ENCODE data around the gene ATG10. TPM values are rescaled to one million over a fixed set of nuclear protein-coding genes. Genes with fewer than 3 reads are reported as not detected.

Gene ATG10
- 10 to 100 TPM in 1 of 2 donors, 1 to 10 TPM in 1; 7.1 to 10.3 TPM for total RNA-seq
- 10 to 100 TPM in 1 of 2 donors, 1 to 10 TPM in 1; 3.9 to 12.8 TPM for polyA plus RNA-seq
- long read RNA-seq, donor 1, transcript ATG10-201 (8 exons, 3,033 nt) = major isoform, 8 of 27 reads
- long read RNA-seq, donor 1, transcript ATG10-203 (9 exons, 1,795 nt) = minor isoform, 7 of 27 reads
- long read RNA-seq, donor 1, partial matches to known transcripts = 2 of 27 reads
- long read RNA-seq, donor 1, other reads (novel, unspliced or antisense) = 9 of 27 reads
- long read RNA-seq, donor 2, partial matches to known transcripts = 0 of 24 reads
- long read RNA-seq, donor 2, other reads (novel, unspliced or antisense) = 21 of 24 reads

DNA sequence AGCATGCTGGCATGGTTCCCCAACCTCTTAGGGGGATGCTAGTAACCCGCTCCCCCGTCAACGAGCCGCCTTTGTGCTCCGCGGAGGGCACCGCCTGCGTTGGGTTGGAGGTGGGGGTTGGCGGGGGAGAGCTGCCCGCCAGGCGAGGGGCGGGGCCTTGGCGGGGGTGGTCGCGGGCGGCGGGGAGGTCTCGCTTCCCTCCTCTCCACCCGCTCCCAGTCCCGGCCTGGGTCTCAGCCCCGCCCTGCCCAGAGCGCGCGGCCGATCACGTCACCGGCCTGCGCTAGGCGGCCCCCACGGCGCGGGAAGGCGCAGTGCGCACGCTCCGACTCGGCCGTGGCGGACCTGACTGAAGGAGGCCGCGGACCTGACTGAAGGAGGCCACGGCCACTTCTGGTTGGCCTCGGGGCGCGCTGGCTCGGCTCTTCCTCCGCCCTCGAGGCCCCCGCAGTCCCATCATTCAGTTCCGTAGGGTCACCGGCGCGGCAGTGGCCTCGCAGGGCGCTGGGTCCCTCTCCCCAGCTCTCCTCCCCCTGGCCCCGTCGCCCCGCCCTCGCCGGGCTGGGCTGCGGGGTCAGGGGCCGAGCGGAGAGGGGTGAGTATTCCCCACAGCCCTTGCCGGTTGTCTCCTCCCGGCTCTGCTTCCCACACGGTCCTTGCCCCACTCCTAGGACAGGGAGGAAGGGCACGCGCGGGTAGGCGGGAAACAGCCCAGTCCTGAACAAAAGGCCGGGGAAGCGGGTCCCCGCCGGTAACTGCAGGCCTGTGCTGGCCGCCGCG, at the start of gene ATG10:
TSS of gene ATG10 (plus strand) at position 312 of the 780 bp plus-strand sequence. CDS start 15,548 bp downstream, outside the sequence.
- Histone ChIP-seq H3K4me1 (ENCODE audit: control insufficient read depth in 1 of 2, insufficient read depth in 2 of 2, low read length in 2 of 2) (no peaks in the 10 kb centered on the region), H3K9me3 (ENCODE audit: control insufficient read depth, low read length) (no peaks in the 10 kb centered on the region), H3K27ac (ENCODE audit: low read depth in 1 of 2, low read length in 2 of 2) (peak within 1 kb of the TSS; percentile 65 to 95), H3K4me3 (ENCODE audit: low read length in 2 of 2) (peak within 1 kb of the TSS; percentile 96 to 97), H3K27me3 (ENCODE audit: control insufficient read depth in 1 of 2, insufficient read depth in 2 of 2, low read length in 1 of 2) (no peaks in the 10 kb centered on the region), H3K36me3 (ENCODE audit: control insufficient read depth in 1 of 2, insufficient read depth in 2 of 2, low read length in 1 of 2) (peaks cover 0 to 1% of the 10 kb centered on the region in 2 donors)
- WGBS, 2 donors = 1% methylated on average over 41 to 77 of the region's 77 CpGs
- intact Hi-C loops (cut with DNase I) = loop anchor here (2.0 to 10.0 kb wide), 6 partner anchors 115 to 457 kb away; partner anchors contain the start of gene SSBP2 (in 2 of the 2)
- peak; percentile 100 for ATAC-seq (ENCODE audit: low FRiP score)
- peak; percentile 95 to 97 for DNase-seq

GRCh38 chr5:81922854-81923279, 49.0 kb upstream of the ATG10 start:
- no peaks in the 10 kb centered on the region for H3K27me3 ChIP-seq (ENCODE audit: control insufficient read depth in 1 of 2, insufficient read depth in 2 of 2, low read length in 1 of 2)
- no peaks in the 10 kb centered on the region for H3K36me3 ChIP-seq (ENCODE audit: control insufficient read depth in 1 of 2, insufficient read depth in 2 of 2, low read length in 1 of 2)
- H3K27ac ChIP-seq (ENCODE audit: low read depth in 1 of 2, low read length in 2 of 2) = no peak overlapping the region
- 70 to 73% methylated on average over 4 of the region's 4 CpGs for WGBS, 2 donors
- DNase-seq (no peak), ATAC-seq (ENCODE audit: low FRiP score) (no peak)
- H3K4me1 ChIP-seq (ENCODE audit: control insufficient read depth in 1 of 2, insufficient read depth in 2 of 2, low read length in 2 of 2) = no peaks in the 10 kb centered on the region
- no peaks in the 10 kb centered on the region for H3K9me3 ChIP-seq (ENCODE audit: control insufficient read depth, low read length)
- intact Hi-C loops (cut with DNase I) = no loop called here
- no peak overlapping the region for H3K4me3 ChIP-seq (ENCODE audit: low read length in 2 of 2)

- Histone ChIP-seq H3K36me3 (ENCODE audit: control insufficient read depth in 1 of 2, insufficient read depth in 2 of 2, low read length in 1 of 2) (no peaks in the 10 kb centered on the region), H3K27ac (ENCODE audit: low read depth in 1 of 2, low read length in 2 of 2) (no peak overlapping the region), H3K4me1 (ENCODE audit: control insufficient read depth in 1 of 2, insufficient read depth in 2 of 2, low read length in 2 of 2) (no peaks in the 10 kb centered on the region), H3K9me3 (ENCODE audit: control insufficient read depth, low read length) (no peaks in the 10 kb centered on the region), H3K27me3 (ENCODE audit: control insufficient read depth in 1 of 2, insufficient read depth in 2 of 2, low read length in 1 of 2) (no peaks in the 10 kb centered on the region), H3K4me3 (ENCODE audit: low read length in 2 of 2) (no peak overlapping the region)
- intact Hi-C loops (cut with DNase I) = no loop called here
- ATAC-seq (ENCODE audit: low FRiP score) (no peak), DNase-seq (no peak)
- 66 to 73% methylated on average over 4 of the region's 4 CpGs for WGBS, 2 donors
These were observed 47.4 kb upstream of the ATG10 start for GRCh38 chr5:81924442-81924841.

- no peaks in the 10 kb centered on the region for H3K36me3 ChIP-seq (ENCODE audit: control insufficient read depth in 1 of 2, insufficient read depth in 2 of 2, low read length in 1 of 2)
- WGBS, 2 donors = 88 to 95% methylated on average over 4 of the region's 4 CpGs
- no peak for ATAC-seq (ENCODE audit: low FRiP score)
- intact Hi-C loops (cut with DNase I) = no loop called here
- H3K4me1 ChIP-seq (ENCODE audit: control insufficient read depth in 1 of 2, insufficient read depth in 2 of 2, low read length in 2 of 2) = no peaks in the 10 kb centered on the region
- H3K4me3 ChIP-seq (ENCODE audit: low read length in 2 of 2) = no peak overlapping the region
- H3K27ac ChIP-seq (ENCODE audit: low read depth in 1 of 2, low read length in 2 of 2) = no peak overlapping the region
- H3K27me3 ChIP-seq (ENCODE audit: control insufficient read depth in 1 of 2, insufficient read depth in 2 of 2, low read length in 1 of 2) = no peaks in the 10 kb centered on the region
- no peak for DNase-seq
- H3K9me3 ChIP-seq (ENCODE audit: control insufficient read depth, low read length) = no peaks in the 10 kb centered on the region
These were observed 46.8 kb upstream of the ATG10 start for GRCh38 chr5:81925009-81925408.

- H3K4me1 ChIP-seq (ENCODE audit: control insufficient read depth in 1 of 2, insufficient read depth in 2 of 2, low read length in 2 of 2) = no peaks in the 10 kb centered on the region
- 82 to 84% methylated on average over 7 of the region's 7 CpGs for WGBS, 2 donors
- intact Hi-C loops (cut with DNase I) = no loop called here
- ATAC-seq (ENCODE audit: low FRiP score) (no peak), DNase-seq (no peak)
- no peak overlapping the region for H3K27ac ChIP-seq (ENCODE audit: low read depth in 1 of 2, low read length in 2 of 2)
- no peaks in the 10 kb centered on the region for H3K36me3 ChIP-seq (ENCODE audit: control insufficient read depth in 1 of 2, insufficient read depth in 2 of 2, low read length in 1 of 2)
- H3K27me3 ChIP-seq (ENCODE audit: control insufficient read depth in 1 of 2, insufficient read depth in 2 of 2, low read length in 1 of 2) = no peaks in the 10 kb centered on the region
- H3K4me3 ChIP-seq (ENCODE audit: low read length in 2 of 2) = no peak overlapping the region
- H3K9me3 ChIP-seq (ENCODE audit: control insufficient read depth, low read length) = no peaks in the 10 kb centered on the region
These were observed 45.8 kb upstream of the ATG10 start for GRCh38 chr5:81925981-81926380.

DNA sequence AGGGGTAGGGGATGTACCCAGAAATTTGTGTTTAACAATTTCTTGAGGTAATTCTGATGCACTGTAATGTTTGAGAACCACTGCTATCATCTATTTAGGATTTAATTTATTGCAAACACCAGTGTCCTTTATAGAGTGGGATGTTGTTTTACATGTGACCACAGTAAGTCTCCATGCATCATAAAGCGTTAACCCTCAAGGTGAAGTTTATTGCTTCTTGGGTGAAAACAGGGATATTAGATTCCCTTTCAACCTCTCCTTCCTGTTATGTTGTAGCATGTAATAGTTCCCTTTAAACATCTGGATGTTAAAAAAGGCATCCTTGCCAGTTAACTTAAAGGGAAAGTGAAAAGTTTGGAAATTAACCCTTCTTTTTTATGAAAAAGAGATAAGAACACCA, 35.8 kb upstream of the ATG10 start:
- Histone ChIP-seq H3K36me3 (ENCODE audit: control insufficient read depth in 1 of 2, insufficient read depth in 2 of 2, low read length in 1 of 2) (no peaks in the 10 kb centered on the region), H3K4me3 (ENCODE audit: low read length in 2 of 2) (no peak overlapping the region), H3K9me3 (ENCODE audit: control insufficient read depth, low read length) (peaks cover 2% of the 10 kb centered on the region), H3K27ac (ENCODE audit: low read depth in 1 of 2, low read length in 2 of 2) (no peak overlapping the region), H3K4me1 (ENCODE audit: control insufficient read depth in 1 of 2, insufficient read depth in 2 of 2, low read length in 2 of 2) (no peaks in the 10 kb centered on the region), H3K27me3 (ENCODE audit: control insufficient read depth in 1 of 2, insufficient read depth in 2 of 2, low read length in 1 of 2) (no peaks in the 10 kb centered on the region)
- ATAC-seq (ENCODE audit: low FRiP score) = no peak
- intact Hi-C loops (cut with DNase I) = no loop called here
- DNase-seq = no peak
- WGBS, 2 donors = 83 to 85% methylated on average over 1 of the region's 1 CpG

DNA sequence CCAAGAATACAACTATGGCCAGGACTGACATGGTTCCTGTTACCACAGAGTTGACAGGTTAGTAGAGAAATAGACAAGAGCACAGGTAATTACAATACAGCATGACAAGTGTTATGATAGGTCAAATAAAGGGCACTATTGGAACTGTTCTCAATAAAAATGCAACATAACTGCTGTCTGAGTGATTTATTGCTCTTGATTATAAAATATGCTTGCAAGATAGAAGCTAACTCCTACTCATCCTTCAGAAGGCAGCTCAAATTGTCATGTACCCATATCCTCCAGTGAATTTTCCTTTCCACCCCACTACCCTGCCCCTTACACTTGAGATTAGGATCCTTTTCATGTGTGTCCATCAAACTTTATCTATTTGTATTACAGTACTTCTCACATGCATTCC, 35.1 kb upstream of the ATG10 start:
- H3K4me3 ChIP-seq (ENCODE audit: low read length in 2 of 2) = no peak overlapping the region
- DNase-seq (no peak), ATAC-seq (ENCODE audit: low FRiP score) (no peak)
- no peaks in the 10 kb centered on the region for H3K27me3 ChIP-seq (ENCODE audit: control insufficient read depth in 1 of 2, insufficient read depth in 2 of 2, low read length in 1 of 2)
- no peaks in the 10 kb centered on the region for H3K4me1 ChIP-seq (ENCODE audit: control insufficient read depth in 1 of 2, insufficient read depth in 2 of 2, low read length in 2 of 2)
- intact Hi-C loops (cut with DNase I) = no loop called here
- peaks cover 2% of the 10 kb centered on the region for H3K9me3 ChIP-seq (ENCODE audit: control insufficient read depth, low read length)
- H3K27ac ChIP-seq (ENCODE audit: low read depth in 1 of 2, low read length in 2 of 2) = no peak overlapping the region
- H3K36me3 ChIP-seq (ENCODE audit: control insufficient read depth in 1 of 2, insufficient read depth in 2 of 2, low read length in 1 of 2) = no peaks in the 10 kb centered on the region

DNA sequence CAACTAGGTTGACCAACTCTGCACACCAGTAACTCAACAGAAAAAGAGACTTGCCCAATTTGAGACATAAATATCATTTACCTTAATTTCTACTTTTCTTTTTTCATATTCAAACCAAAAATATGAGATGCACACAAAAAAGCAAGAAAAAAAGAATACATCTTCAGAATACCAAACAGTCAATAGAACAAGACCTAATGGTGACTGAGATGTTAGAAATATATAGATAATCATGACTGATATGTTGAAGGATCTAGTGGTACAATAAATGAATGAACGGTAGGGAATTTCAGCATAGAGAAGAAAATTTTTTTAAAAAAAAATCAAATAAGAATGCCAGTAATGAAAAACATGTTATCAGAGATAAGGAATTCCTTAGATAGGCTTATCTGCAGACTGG, 29.1 kb upstream of the ATG10 start:
- no peak overlapping the region for H3K27ac ChIP-seq (ENCODE audit: low read depth in 1 of 2, low read length in 2 of 2)
- no peak for ATAC-seq (ENCODE audit: low FRiP score)
- H3K4me3 ChIP-seq (ENCODE audit: low read length in 2 of 2) = no peak overlapping the region
- DNase-seq = no peak
- intact Hi-C loops (cut with DNase I) = no loop called here
- H3K27me3 ChIP-seq (ENCODE audit: control insufficient read depth in 1 of 2, insufficient read depth in 2 of 2, low read length in 1 of 2) = no peaks in the 10 kb centered on the region
- WGBS, 2 donors = 68 to 81% methylated on average over 1 of the region's 1 CpG
- no peaks in the 10 kb centered on the region for H3K4me1 ChIP-seq (ENCODE audit: control insufficient read depth in 1 of 2, insufficient read depth in 2 of 2, low read length in 2 of 2)
- no peaks in the 10 kb centered on the region for H3K36me3 ChIP-seq (ENCODE audit: control insufficient read depth in 1 of 2, insufficient read depth in 2 of 2, low read length in 1 of 2)
- peaks cover 4% of the 10 kb centered on the region for H3K9me3 ChIP-seq (ENCODE audit: control insufficient read depth, low read length)

GRCh38 chr5:81948349-81948748, 23.5 kb upstream of the ATG10 start:
- Histone ChIP-seq H3K4me1 (ENCODE audit: control insufficient read depth in 1 of 2, insufficient read depth in 2 of 2, low read length in 2 of 2) (no peaks in the 10 kb centered on the region), H3K27ac (ENCODE audit: low read depth in 1 of 2, low read length in 2 of 2) (no peak overlapping the region), H3K27me3 (ENCODE audit: control insufficient read depth in 1 of 2, insufficient read depth in 2 of 2, low read length in 1 of 2) (no peaks in the 10 kb centered on the region), H3K4me3 (ENCODE audit: low read length in 2 of 2) (no peak overlapping the region), H3K9me3 (ENCODE audit: control insufficient read depth, low read length) (no peaks in the 10 kb centered on the region), H3K36me3 (ENCODE audit: control insufficient read depth in 1 of 2, insufficient read depth in 2 of 2, low read length in 1 of 2) (no peaks in the 10 kb centered on the region)
- ATAC-seq (ENCODE audit: low FRiP score) (no peak), DNase-seq (no peak)
- whole genome bisulfite sequencing, 2 donors = 30 to 45% methylated on average over 3 of the region's 3 CpGs
- intact Hi-C loops (cut with DNase I) = no loop called here

All from aorta (tissue), 5 donors.